ENCODE results near the gene BTN1A1.

Gene BTN1A1

DNA sequence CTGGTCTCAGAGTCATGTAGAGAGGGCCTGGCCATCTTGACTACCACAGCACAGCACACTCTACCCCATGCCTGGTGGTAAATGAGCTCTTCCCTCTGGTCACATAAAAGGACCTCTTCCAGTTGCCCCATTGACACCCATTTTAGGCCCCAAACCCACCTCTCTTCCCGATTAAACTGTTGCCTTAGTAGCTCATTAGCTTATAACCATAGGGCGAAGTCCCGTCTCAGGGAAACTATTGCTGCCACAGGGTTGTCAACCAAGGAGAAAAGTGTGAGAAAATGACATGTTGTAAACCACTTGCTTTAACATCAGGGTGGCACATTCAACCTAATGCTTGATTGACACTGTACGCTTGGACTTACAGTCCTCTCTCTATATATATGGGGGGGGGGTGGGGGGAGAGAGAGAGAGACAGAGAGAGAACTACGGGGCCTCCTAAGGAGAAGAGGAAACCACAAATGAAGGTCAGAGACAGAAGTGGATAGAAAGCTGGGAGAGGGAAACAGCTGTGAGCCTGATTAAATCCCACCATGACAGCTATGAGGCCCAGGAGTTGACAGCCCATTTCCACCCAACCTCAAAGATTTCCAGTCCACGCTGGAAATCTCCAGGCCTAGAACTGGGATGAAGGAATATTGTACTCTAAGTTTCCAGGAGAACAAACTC, 14.9 kb upstream of the BTN1A1 start:
- no peaks in the 10 kb centered on the region for H3K36me3 ChIP-seq (ENCODE audit: control insufficient read depth in 2 of 2, insufficient read depth in 1 of 2, low read length in 2 of 2)
- H3K27ac ChIP-seq (ENCODE audit: extremely low read depth, low read depth, low read length) = no peak overlapping the region
- H3K4me1 ChIP-seq (ENCODE audit: control insufficient read depth, insufficient read depth, low read length) = no peaks in the 10 kb centered on the region
- TF ChIP-seq ZFP69B (tag by site-specific recombination; IDR thresholded peaks at IDR 0.05) = no peak
- no peak for TF ChIP-seq ZNF16 (tag by site-specific recombination; IDR thresholded peaks at IDR 0.05; ENCODE audit: low read depth)
- no peak for TF ChIP-seq ZNF610 (tag by site-specific recombination; IDR thresholded peaks at IDR 0.05; ENCODE audit: borderline replicate concordance)
- no peak for TF ChIP-seq ZNF501 (tag by site-specific recombination; IDR thresholded peaks at IDR 0.05)
- no peak for TF ChIP-seq PBX3 (CRISPR knock-in tag; IDR thresholded peaks at IDR 0.05)
- TF ChIP-seq KLF9 (tag by site-specific recombination; IDR thresholded peaks at IDR 0.05; ENCODE audit: low read depth) = no peak
- TF ChIP-seq, protein P1, sequence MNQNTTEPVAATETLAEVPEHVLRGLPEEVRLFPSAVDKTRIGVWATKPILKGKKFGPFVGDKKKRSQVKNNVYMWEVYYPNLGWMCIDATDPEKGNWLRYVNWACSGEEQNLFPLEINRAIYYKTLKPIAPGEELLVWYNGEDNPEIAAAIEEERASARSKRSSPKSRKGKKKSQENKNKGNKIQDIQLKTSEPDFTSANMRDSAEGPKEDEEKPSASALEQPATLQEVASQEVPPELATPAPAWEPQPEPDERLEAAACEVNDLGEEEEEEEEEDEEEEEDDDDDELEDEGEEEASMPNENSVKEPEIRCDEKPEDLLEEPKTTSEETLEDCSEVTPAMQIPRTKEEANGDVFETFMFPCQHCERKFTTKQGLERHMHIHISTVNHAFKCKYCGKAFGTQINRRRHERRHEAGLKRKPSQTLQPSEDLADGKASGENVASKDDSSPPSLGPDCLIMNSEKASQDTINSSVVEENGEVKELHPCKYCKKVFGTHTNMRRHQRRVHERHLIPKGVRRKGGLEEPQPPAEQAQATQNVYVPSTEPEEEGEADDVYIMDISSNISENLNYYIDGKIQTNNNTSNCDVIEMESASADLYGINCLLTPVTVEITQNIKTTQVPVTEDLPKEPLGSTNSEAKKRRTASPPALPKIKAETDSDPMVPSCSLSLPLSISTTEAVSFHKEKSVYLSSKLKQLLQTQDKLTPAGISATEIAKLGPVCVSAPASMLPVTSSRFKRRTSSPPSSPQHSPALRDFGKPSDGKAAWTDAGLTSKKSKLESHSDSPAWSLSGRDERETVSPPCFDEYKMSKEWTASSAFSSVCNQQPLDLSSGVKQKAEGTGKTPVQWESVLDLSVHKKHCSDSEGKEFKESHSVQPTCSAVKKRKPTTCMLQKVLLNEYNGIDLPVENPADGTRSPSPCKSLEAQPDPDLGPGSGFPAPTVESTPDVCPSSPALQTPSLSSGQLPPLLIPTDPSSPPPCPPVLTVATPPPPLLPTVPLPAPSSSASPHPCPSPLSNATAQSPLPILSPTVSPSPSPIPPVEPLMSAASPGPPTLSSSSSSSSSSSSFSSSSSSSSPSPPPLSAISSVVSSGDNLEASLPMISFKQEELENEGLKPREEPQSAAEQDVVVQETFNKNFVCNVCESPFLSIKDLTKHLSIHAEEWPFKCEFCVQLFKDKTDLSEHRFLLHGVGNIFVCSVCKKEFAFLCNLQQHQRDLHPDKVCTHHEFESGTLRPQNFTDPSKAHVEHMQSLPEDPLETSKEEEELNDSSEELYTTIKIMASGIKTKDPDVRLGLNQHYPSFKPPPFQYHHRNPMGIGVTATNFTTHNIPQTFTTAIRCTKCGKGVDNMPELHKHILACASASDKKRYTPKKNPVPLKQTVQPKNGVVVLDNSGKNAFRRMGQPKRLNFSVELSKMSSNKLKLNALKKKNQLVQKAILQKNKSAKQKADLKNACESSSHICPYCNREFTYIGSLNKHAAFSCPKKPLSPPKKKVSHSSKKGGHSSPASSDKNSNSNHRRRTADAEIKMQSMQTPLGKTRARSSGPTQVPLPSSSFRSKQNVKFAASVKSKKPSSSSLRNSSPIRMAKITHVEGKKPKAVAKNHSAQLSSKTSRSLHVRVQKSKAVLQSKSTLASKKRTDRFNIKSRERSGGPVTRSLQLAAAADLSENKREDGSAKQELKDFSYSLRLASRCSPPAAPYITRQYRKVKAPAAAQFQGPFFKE (tag by site-specific recombination; IDR thresholded peaks at IDR 0.05; ENCODE audit: borderline replicate concordance) = no peak
- TF ChIP-seq CTCF (tag by site-specific recombination; IDR thresholded peaks at IDR 0.05) = no peak
- TF ChIP-seq ZNF324 (tag by site-specific recombination; IDR thresholded peaks at IDR 0.05) = no peak
- ChIA-PET CTCF (interaction anchor here (0.5 to 1.3 kb wide), 3 partner anchors 9 to 13 kb away, joined by 3 to 8 read pairs (median 5); no protein-coding TSS in a partner anchor), POLR2A (interaction anchor here (0.8 to 1.0 kb wide), 2 partner anchors 11 to 200 kb away, joined by 4 to 5 read pairs; a partner anchor contains a TSS)
- no peak overlapping the region for H3K4me3 ChIP-seq (ENCODE audit: low read depth, low read length)
- H3K9me3 ChIP-seq (ENCODE audit: control insufficient read depth, insufficient read depth, low read depth, low read length) = no peaks in the 10 kb centered on the region

- Histone ChIP-seq H3K9me3 (ENCODE audit: control insufficient read depth, insufficient read depth, low read depth, low read length) (no peaks in the 10 kb centered on the region), H3K36me3 (ENCODE audit: control insufficient read depth in 2 of 2, insufficient read depth in 1 of 2, low read length in 2 of 2) (no peaks in the 10 kb centered on the region), H3K27ac (ENCODE audit: extremely low read depth, low read depth, low read length) (no peak overlapping the region), H3K4me3 (ENCODE audit: low read depth, low read length) (no peak overlapping the region), H3K4me1 (ENCODE audit: control insufficient read depth, insufficient read depth, low read length) (no peaks in the 10 kb centered on the region)
- ChIA-PET POLR2A (no interaction called here), CTCF (no interaction called here)
- no peak for TF ChIP-seq ZEB2 (tag by site-specific recombination; IDR thresholded peaks at IDR 0.05)
- TF ChIP-seq ZNF37A (tag by site-specific recombination; IDR thresholded peaks at IDR 0.05) = no peak
- TF ChIP-seq ZNF776 (tag by site-specific recombination; IDR thresholded peaks at IDR 0.05; ENCODE audit: borderline replicate concordance) = no peak
- no peak for TF ChIP-seq SP2 (tag by site-specific recombination; IDR thresholded peaks at IDR 0.05)
- TF ChIP-seq ZNF138 (tag by site-specific recombination; IDR thresholded peaks at IDR 0.05; ENCODE audit: borderline replicate concordance) = no peak
- TF ChIP-seq ZBTB21 (tag by site-specific recombination; IDR thresholded peaks at IDR 0.05) = no peak
- TF ChIP-seq ZBTB17 (tag by site-specific recombination; IDR thresholded peaks at IDR 0.05) = no peak
- TF ChIP-seq, protein P2, sequence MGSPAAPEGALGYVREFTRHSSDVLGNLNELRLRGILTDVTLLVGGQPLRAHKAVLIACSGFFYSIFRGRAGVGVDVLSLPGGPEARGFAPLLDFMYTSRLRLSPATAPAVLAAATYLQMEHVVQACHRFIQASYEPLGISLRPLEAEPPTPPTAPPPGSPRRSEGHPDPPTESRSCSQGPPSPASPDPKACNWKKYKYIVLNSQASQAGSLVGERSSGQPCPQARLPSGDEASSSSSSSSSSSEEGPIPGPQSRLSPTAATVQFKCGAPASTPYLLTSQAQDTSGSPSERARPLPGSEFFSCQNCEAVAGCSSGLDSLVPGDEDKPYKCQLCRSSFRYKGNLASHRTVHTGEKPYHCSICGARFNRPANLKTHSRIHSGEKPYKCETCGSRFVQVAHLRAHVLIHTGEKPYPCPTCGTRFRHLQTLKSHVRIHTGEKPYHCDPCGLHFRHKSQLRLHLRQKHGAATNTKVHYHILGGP (tag by site-specific recombination; IDR thresholded peaks at IDR 0.05) = no peak
- TF ChIP-seq ZNF629 (tag by site-specific recombination; IDR thresholded peaks at IDR 0.05) = no peak
- TF ChIP-seq ZNF2 (tag by site-specific recombination; IDR thresholded peaks at IDR 0.05) = no peak
- no peak for TF ChIP-seq ZNF112 (tag by site-specific recombination; IDR thresholded peaks at IDR 0.05)
These were observed 13.7 kb upstream of the BTN1A1 start for GRCh38 chr6:26486358-26486757.
